Neural cell (in vitro differentiated cells): ENCODE measurements around the gene SLC4A4. TPM values are rescaled to one million over a fixed set of nuclear protein-coding genes. Genes with fewer than 3 reads are reported as not detected.

Experiments used
- H2AFZ ChIP-seq: fragments of 200-600, 300-800 bp; sonication (generic), shearing (Covaris generic); 2 replicates; pipeline ENCODE4 v1.6.0; 2014; ENCODE audit warnings: low read depth, mild to moderate bottlenecking, antibody characterized with exemption, low read length, moderate library complexity
- H3F3A ChIP-seq: fragments of 200-600 bp; shearing (Covaris generic); 2 replicates; pipeline ENCODE4 v1.6.1; 2016; ENCODE audit warnings: mild to moderate bottlenecking, moderate library complexity, mixed read lengths, antibody characterized with exemption, low read length; ENCODE audit not compliant: insufficient read depth, poor library complexity, severe bottlenecking
- H3K27ac ChIP-seq: fragments of 200-600, 300-800 bp; sonication (generic), shearing (Covaris generic); 2 replicates; pipeline ENCODE4 v1.5.1; 2014; ENCODE audit warnings: mild to moderate bottlenecking, low read length, moderate library complexity
- H3K27me3 ChIP-seq: fragments of 300-800, 200-600 bp; sonication (generic), shearing (Covaris generic); 2 replicates; pipeline ENCODE4 v1.6.0; 2014; ENCODE audit warnings: mild to moderate bottlenecking, low read depth, low read length, moderate library complexity; ENCODE audit not compliant: insufficient read depth
- H3K36me3 ChIP-seq: fragments of 300-800, 200-600 bp; sonication (generic), shearing (Covaris generic); 2 replicates; pipeline ENCODE4 v1.5.1; 2014; ENCODE audit warnings: mild to moderate bottlenecking, antibody characterized with exemption, low read length, moderate library complexity; ENCODE audit not compliant: insufficient read depth
- H3K4me2 ChIP-seq: fragments of 300-800, 200-600 bp; sonication (generic), shearing (Covaris generic); 2 replicates; pipeline ENCODE4 v1.6.0; 2014; ENCODE audit warnings: mild to moderate bottlenecking, low read length
- H3K4me3 ChIP-seq: fragments of 300-800, 200-600 bp; sonication (generic), shearing (Covaris generic); 2 replicates; pipeline ENCODE4 v1.5.1; 2014; ENCODE audit warnings: mild to moderate bottlenecking, low read length, moderate library complexity
- H3K79me2 ChIP-seq: fragments of 200-600 bp; shearing (Covaris generic); replicated peaks from 2 replicates; pipeline ENCODE4 v1.6.0; 2014; ENCODE audit warnings: mild to moderate bottlenecking, low read length, moderate library complexity; ENCODE audit not compliant: insufficient read depth
- H3K9ac ChIP-seq: fragments of 300-800, 200-600 bp; sonication (generic), shearing (Covaris generic); 2 replicates; pipeline ENCODE4 v1.6.1; 2016; ENCODE audit warnings: mild to moderate bottlenecking, low read length, mixed read lengths
- H3K9me2 ChIP-seq: fragments of 200-600 bp; shearing (Covaris generic); 2 replicates; pipeline ENCODE4 v1.6.1; 2016; ENCODE audit warnings: mild to moderate bottlenecking, low read length, mixed read lengths; ENCODE audit not compliant: insufficient read depth
- H3K9me3 ChIP-seq: fragments of 200-600, 300-800 bp; sonication (generic), shearing (Covaris generic); 2 replicates; pipeline ENCODE4 v1.6.1; 2016; ENCODE audit warnings: mild to moderate bottlenecking, mixed run types, low read length, moderate library complexity, mixed read lengths
- H4K20me1 ChIP-seq: fragments of 200-600 bp; shearing (Covaris generic); 2 replicates; pipeline ENCODE4 v1.6.1; 2016; ENCODE audit warnings: mild to moderate bottlenecking, mixed run types; ENCODE audit not compliant: insufficient read depth
- EP300 ChIP-seq: fragments of 450-650 bp; conservative IDR thresholded peaks from 2 replicates; pipeline ENCODE4 v1.6.1; 2014; ENCODE audit warnings: antibody characterized with exemption, mild to moderate bottlenecking, moderate library complexity; ENCODE audit not compliant: poor library complexity, severe bottlenecking
- EZH2 ChIP-seq: fragments of 200-600, 300-800 bp; shearing (Covaris generic), sonication (generic); IDR thresholded peaks from 2 replicates; pipeline ENCODE4 v1.6.1; 2014; ENCODE audit warnings: antibody characterized with exemption, low read length, borderline replicate concordance, mild to moderate bottlenecking; ENCODE audit not compliant: insufficient read depth, poor library complexity, severe bottlenecking
- MXI1 ChIP-seq: fragments of 450-650 bp; conservative IDR thresholded peaks from 2 replicates; pipeline ENCODE4 v1.6.1; 2014; ENCODE audit warnings: antibody characterized with exemption, mild to moderate bottlenecking; ENCODE audit not compliant: poor library complexity, severe bottlenecking
- POLR2AphosphoS5 ChIP-seq: IDR thresholded peaks from 2 replicates; pipeline ENCODE4 v1.6.1; 2012
- RAD21 ChIP-seq: fragments of 450-650 bp; conservative IDR thresholded peaks from 2 replicates; pipeline ENCODE4 v1.6.1; 2014; ENCODE audit warnings: antibody characterized with exemption, mild to moderate bottlenecking, moderate library complexity
- REST ChIP-seq: IDR thresholded peaks from 2 replicates; pipeline ENCODE4 v1.6.1; 2012; ENCODE audit warnings: borderline replicate concordance
- SMC3 ChIP-seq: fragments of 450-650 bp; conservative IDR thresholded peaks from 2 replicates; pipeline ENCODE4 v1.6.1; 2014; ENCODE audit warnings: antibody characterized with exemption, mild to moderate bottlenecking, moderate library complexity; ENCODE audit not compliant: poor library complexity
- TAF1 ChIP-seq: IDR thresholded peaks from 2 replicates; pipeline ENCODE4 v1.6.1; 2012; ENCODE audit warnings: low read depth
- polyA plus RNA-seq: library from polyadenylated mRNA; depleted of rRNA; stranded (reverse); fragments of >200 nt; gene quantifications from 2 replicates; pipeline ENCODE4 v1.2.3, GENCODE V29; 2014
- TF ChIP-seq, protein P1 (sequence below): fragments of 450-650 bp; IDR thresholded peaks from 2 replicates; pipeline ENCODE4 v1.5.1; 2014; ENCODE audit warnings: antibody characterized with exemption, mild to moderate bottlenecking, moderate library complexity; ENCODE audit not compliant: poor library complexity, severe bottlenecking

The SLC4A4 gene
- polyA plus RNA-seq, 1 donor from 2014 or later: 9.2 TPM

DNA sequence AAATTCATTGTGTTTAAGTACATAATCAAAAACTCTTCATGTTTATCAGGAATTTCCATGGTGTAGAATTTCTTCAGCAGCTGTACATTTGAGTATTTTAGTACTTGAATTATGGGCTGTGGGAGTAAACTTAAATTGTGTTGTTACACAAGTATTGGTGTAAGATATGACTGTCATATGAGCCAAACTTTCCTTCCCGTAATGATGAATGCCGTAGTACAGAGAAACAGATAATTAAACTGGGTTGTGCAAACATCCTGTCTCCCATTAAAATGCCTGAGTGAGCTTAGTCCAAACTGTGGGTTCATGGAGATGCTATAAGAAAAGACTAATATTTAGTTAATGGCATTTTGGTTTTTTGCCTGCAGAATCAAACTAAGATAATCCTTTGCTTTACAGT, 159.2 kb downstream of the SLC4A4 start (continued):
- TF ChIP-seq EP300: no peak
- no peak for TF ChIP-seq EZH2

- no peak overlapping the region for H2AFZ ChIP-seq
- H3K79me2 ChIP-seq: no peaks in the 10 kb centered on the region
- no peak overlapping the region for H3K4me3 ChIP-seq
- H3K27me3 ChIP-seq: no peaks in the 10 kb centered on the region
- no peak overlapping the region for H3K9ac ChIP-seq
- no peak overlapping the region for H3K27ac ChIP-seq
- TF ChIP-seq TAF1: no peak
- TF ChIP-seq EZH2: no peak
- no peak for TF ChIP-seq SMC3
- TF ChIP-seq REST: no peak
- no peak for TF ChIP-seq MXI1
- no peak for TF ChIP-seq RAD21
- no peaks in the 10 kb centered on the region for H3K9me3 ChIP-seq
- H3K9me2 ChIP-seq: no peaks in the 10 kb centered on the region
- H3F3A ChIP-seq: no peaks in the 10 kb centered on the region
- no peaks in the 10 kb centered on the region for H3K36me3 ChIP-seq
- H4K20me1 ChIP-seq: no peaks in the 10 kb centered on the region
- H3K4me2 ChIP-seq: no peak overlapping the region
Measured at GRCh38 chr4:71498625-71499024, 159.8 kb downstream of the SLC4A4 start.

DNA sequence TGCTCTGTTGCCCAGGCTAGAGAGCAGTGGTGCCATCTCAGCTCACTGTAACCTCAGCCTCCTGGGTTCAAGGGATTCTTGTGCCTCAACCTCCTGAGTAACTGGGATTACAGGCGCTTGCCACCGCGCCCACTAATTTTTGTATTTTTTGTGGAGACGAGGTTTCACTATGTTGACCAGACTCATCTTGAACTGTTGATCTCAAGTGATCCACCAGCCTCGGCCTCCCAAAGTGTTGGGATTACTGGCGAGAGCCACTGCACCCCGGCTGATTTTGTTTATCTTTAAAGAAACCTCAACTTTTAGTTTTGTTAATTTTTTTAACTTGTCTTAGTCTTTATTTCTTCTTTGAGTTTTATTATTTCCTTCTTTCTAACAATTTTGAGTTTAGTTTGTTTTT, 163.2 kb downstream of the SLC4A4 start:
- Histone ChIP-seq H3K9me2 (no peaks in the 10 kb centered on the region), H3K79me2 (no peaks in the 10 kb centered on the region), H3K4me2 (no peak overlapping the region), H3K27me3 (no peaks in the 10 kb centered on the region), H2AFZ (no peak overlapping the region), H4K20me1 (no peaks in the 10 kb centered on the region), H3K9me3 (no peaks in the 10 kb centered on the region), H3K4me3 (no peak overlapping the region), H3K36me3 (no peaks in the 10 kb centered on the region), H3K9ac (no peak overlapping the region), H3K27ac (no peak overlapping the region), H3F3A (no peaks in the 10 kb centered on the region)
- TF ChIP-seq EZH2 (no peak), POLR2AphosphoS5 (no peak), REST (no peak), SMC3 (no peak), TAF1 (no peak), EP300 (no peak), MXI1 (no peak), RAD21 (no peak)
- TF ChIP-seq, protein P1, sequence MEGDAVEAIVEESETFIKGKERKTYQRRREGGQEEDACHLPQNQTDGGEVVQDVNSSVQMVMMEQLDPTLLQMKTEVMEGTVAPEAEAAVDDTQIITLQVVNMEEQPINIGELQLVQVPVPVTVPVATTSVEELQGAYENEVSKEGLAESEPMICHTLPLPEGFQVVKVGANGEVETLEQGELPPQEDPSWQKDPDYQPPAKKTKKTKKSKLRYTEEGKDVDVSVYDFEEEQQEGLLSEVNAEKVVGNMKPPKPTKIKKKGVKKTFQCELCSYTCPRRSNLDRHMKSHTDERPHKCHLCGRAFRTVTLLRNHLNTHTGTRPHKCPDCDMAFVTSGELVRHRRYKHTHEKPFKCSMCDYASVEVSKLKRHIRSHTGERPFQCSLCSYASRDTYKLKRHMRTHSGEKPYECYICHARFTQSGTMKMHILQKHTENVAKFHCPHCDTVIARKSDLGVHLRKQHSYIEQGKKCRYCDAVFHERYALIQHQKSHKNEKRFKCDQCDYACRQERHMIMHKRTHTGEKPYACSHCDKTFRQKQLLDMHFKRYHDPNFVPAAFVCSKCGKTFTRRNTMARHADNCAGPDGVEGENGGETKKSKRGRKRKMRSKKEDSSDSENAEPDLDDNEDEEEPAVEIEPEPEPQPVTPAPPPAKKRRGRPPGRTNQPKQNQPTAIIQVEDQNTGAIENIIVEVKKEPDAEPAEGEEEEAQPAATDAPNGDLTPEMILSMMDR: no peak
